Osteocyte (in vitro differentiated cells): ENCODE results near the gene PAX2. TPM values are rescaled to one million over a fixed set of nuclear protein-coding genes. Genes with fewer than 3 reads are reported as not detected.

ENCODE experiments used
- DNase-seq: peaks from one replicate; pipeline ENCODE4 v3.0.0; 2021; ENCODE audit warnings: mixed read lengths; ENCODE audit not compliant: unreplicated experiment; ENCODE audit errors: extremely low spot score
- H3K27ac Mint-ChIP-seq: one replicate; pipeline ENCODE4 v1.8.0; 2021; ENCODE audit warnings: mild to moderate bottlenecking, mixed read lengths; ENCODE audit not compliant: unreplicated experiment
- H3K27me3 Mint-ChIP-seq: one replicate; pipeline ENCODE4 v1.8.0; 2021; ENCODE audit warnings: mixed read lengths; ENCODE audit not compliant: unreplicated experiment
- H3K36me3 Mint-ChIP-seq: one replicate; pipeline ENCODE4 v1.8.0; 2021; ENCODE audit warnings: mixed read lengths; ENCODE audit not compliant: unreplicated experiment
- H3K4me1 Mint-ChIP-seq: one replicate; pipeline ENCODE4 v1.8.0; 2021; ENCODE audit warnings: mixed read lengths; ENCODE audit not compliant: unreplicated experiment
- H3K4me3 Mint-ChIP-seq: one replicate; pipeline ENCODE4 v1.8.0; 2021; ENCODE audit warnings: mild to moderate bottlenecking, moderate library complexity, mixed read lengths; ENCODE audit not compliant: unreplicated experiment
- H3K9me3 Mint-ChIP-seq: one replicate; pipeline ENCODE4 v1.8.0; 2021; ENCODE audit warnings: mixed read lengths; ENCODE audit not compliant: unreplicated experiment
- CTCF ChIP-seq: fragments of 200-600 bp; sonication (generic); IDR thresholded peaks from 2 replicates; pipeline ENCODE4 v1.5.0; 2021; ENCODE audit warnings: antibody characterized with exemption, mild to moderate bottlenecking, moderate library complexity
- total RNA-seq: library from RNA; stranded (reverse); gene quantifications from 2 replicates; pipeline ENCODE4 v1.2.1, GENCODE V29; 2021

Gene PAX2
- total RNA-seq, 1 donor from 2014 or later = 0.30 TPM

GRCh38 chr10:100713049-100713858, 32.1 kb upstream of the PAX2 start:
- no peak overlapping the region for H3K27ac Mint-ChIP-seq
- no peak overlapping the region for H3K4me3 Mint-ChIP-seq
- no peaks in the 10 kb centered on the region for H3K9me3 Mint-ChIP-seq
- H3K36me3 Mint-ChIP-seq = peaks cover 2% of the 10 kb centered on the region
- DNase-seq = no peak
- no peak for TF ChIP-seq CTCF
- peaks cover 5% of the 10 kb centered on the region for H3K4me1 Mint-ChIP-seq
- peaks cover 80% of the 10 kb centered on the region for H3K27me3 Mint-ChIP-seq

GRCh38 chr10:100713859-100714565, 31.4 kb upstream of the PAX2 start:
- Mint-ChIP-seq H3K4me3 (no peak overlapping the region), H3K27me3 (peaks cover 81% of the 10 kb centered on the region), H3K36me3 (peaks cover 2% of the 10 kb centered on the region), H3K9me3 (no peaks in the 10 kb centered on the region), H3K4me1 (peaks cover 5% of the 10 kb centered on the region), H3K27ac (no peak overlapping the region)
- DNase-seq = no peak
- TF ChIP-seq CTCF = no peak

- Mint-ChIP-seq H3K36me3 (peaks cover 2% of the 10 kb centered on the region), H3K4me1 (peaks cover 5% of the 10 kb centered on the region), H3K27me3 (peaks cover 80% of the 10 kb centered on the region), H3K27ac (no peak overlapping the region), H3K9me3 (no peaks in the 10 kb centered on the region), H3K4me3 (no peak overlapping the region)
- no peak for DNase-seq
- no peak for TF ChIP-seq CTCF
Measured at GRCh38 chr10:100714566-100714950, 30.8 kb upstream of the PAX2 start.

GRCh38 chr10:100715101-100715444, 30.3 kb upstream of the PAX2 start:
- H3K4me3 Mint-ChIP-seq = peak overlapping the region; percentile 46
- no peak for DNase-seq
- no peak overlapping the region for H3K27ac Mint-ChIP-seq
- H3K36me3 Mint-ChIP-seq = peaks cover 2% of the 10 kb centered on the region
- no peak for TF ChIP-seq CTCF
- H3K4me1 Mint-ChIP-seq = peaks cover 5% of the 10 kb centered on the region
- H3K27me3 Mint-ChIP-seq = peaks cover 83% of the 10 kb centered on the region
- no peaks in the 10 kb centered on the region for H3K9me3 Mint-ChIP-seq
